ENCODE results near the gene MOXD1.

Gene MOXD1

DNA sequence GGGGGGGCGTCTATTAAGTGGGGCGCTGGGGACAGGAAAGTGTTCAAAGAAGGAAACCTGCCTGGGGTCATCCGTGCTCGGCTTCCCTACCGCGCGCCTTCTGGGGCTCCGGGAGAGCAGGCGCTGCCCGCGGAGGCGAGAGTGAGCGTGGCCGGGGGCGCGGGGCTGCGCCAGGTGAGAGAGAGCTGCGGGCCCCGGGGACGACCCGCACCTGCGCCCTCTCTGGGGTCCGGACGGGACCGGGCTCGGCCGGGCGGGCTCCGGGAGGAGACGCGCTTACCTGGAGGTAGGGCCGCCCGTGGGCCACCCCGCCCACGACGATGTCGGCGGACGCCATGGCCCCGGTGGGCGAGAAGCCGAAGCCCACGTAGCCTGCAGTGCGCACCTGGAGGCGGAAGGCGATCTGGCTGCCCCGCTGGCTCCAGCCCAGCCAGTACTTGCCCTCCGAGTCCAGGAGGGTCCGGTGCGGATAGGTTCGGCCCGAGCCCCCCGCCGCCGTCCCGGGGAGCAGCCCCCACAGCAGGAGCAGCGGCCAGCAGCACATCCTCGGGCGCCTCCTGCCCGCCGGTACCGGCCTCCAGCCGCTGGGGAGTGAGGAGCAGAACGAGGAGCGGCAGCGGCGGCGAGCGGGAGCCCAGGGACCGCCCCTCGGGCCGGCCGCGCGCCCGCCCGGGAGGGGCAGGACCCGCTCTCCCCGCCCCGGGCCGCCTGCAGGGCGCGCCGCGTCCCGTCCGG lies at the start of gene MOXD1:
Gene MOXD1, minus strand, starts transcription at position 593 of the 735 bp plus-strand sequence. Its CDS starts 49 bp downstream, at position 544.
- Mint-ChIP-seq H3K4me3 (peak within 1 kb of the TSS; percentile 90), H3K9me3 (peaks cover 3% of the 10 kb centered on the region), H3K4me1 (peaks cover 9% of the 10 kb centered on the region), H3K27me3 (peaks cover 17% of the 10 kb centered on the region), H3K36me3 (no peaks in the 10 kb centered on the region), H3K27ac (no peak within 1 kb of the TSS)
- DNase-seq (ENCODE audit: low spot score in 2 of 2): peak in 1 of 2 donors; percentile 55
- ATAC-seq (ENCODE audit: low read depth): peak; percentile 77

DNA sequence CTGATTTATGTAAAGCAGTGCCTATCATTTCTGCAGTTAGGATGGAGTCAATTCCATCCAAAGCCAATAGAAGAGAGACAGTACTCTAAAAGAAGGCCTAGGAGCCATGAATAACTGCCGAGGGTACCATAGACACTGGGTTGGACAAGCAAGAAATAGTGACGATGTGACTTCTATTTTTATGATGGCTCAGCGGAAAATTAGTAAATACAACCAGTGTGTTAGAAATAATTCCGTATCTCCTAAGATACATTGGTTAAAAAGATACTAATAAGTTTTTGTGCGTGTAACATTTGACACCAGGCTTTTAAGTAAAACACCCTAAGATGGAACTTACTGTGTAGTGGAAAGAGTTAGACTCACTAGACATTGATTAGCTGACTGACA lies 45.6 kb upstream of the MOXD1 start:
- Mint-ChIP-seq H3K27ac (no peak overlapping the region), H3K36me3 (peaks cover 22% of the 10 kb centered on the region), H3K27me3 (no peaks in the 10 kb centered on the region), H3K4me1 (no peaks in the 10 kb centered on the region), H3K9me3 (peaks cover 2% of the 10 kb centered on the region), H3K4me3 (no peak overlapping the region)
- DNase-seq (ENCODE audit: low spot score in 2 of 2) (no peak), ATAC-seq (ENCODE audit: low read depth) (no peak)

DNA sequence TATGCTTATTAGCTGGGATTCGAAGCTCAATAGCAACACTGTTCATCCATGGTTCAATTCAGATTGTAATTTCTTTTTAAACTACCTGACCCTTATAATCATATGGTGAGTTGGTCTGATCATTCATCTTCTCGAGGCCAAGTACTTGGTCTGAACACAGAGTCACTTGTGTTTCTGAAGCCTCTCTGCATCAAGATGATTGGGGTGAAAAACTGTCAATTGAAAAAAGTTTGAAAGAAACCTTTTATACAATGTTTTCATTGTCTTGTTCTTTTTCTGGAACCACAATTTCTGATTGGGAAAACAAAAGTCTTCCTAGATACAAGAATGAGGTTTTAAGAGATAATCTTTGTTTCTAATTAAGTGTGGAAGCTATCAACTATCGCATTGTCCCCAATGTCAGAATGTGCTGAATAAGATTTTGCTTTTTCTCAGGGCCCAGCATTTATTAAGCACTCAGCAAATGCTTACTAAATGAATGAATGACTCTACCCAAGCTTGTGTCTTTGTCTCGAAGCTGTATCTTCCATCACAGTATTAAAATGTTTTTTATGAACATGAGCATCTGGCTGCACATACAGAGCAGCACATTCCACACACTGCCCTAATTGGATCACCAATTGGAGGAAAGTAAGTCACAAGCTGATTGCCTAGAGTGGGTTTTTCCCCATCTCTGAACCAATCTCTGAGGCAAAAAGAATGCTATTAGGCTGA lies 45.0 kb upstream of the MOXD1 start:
- no peaks in the 10 kb centered on the region for H3K27me3 Mint-ChIP-seq
- peaks cover 5% of the 10 kb centered on the region for H3K9me3 Mint-ChIP-seq
- H3K36me3 Mint-ChIP-seq: peaks cover 19% of the 10 kb centered on the region
- ATAC-seq (ENCODE audit: low read depth) (no peak), DNase-seq (ENCODE audit: low spot score in 2 of 2) (no peak)
- H3K27ac Mint-ChIP-seq: no peak overlapping the region
- H3K4me3 Mint-ChIP-seq: no peak overlapping the region
- no peaks in the 10 kb centered on the region for H3K4me1 Mint-ChIP-seq

DNA sequence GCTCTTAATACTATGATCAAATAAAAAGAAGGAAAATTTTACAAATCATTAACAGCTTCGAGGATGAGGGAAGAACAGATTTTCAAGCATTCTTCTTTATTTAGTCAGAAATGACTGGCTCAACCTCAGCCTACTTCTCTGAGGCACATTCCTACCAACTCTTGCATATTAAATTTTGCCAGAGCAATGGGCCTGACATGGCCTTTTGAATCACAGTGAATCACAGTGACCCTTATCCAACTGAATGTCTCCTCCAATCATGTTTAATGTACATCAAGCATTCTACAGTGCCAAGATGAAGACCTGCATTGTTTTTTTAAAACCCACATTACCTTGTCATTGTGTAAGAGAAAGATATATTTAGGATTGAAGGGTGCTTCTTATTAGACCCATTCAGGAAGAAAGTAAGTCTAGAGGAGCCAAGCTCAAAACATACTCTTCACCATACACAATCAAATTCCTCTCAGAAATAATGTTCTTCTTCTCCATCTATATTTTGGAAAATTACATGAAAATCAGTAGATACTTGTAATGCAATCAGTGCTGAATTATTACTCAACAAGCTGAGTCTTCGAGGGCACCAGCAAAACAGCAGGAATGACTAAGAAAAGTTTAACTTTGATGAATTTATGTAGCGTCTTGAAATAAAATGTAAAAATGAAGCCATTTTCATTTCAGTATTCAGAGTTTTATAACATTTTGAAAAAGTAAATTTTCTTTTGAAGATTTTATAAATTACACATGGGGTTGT lies 44.1 kb upstream of the MOXD1 start:
- no peaks in the 10 kb centered on the region for H3K4me1 Mint-ChIP-seq
- DNase-seq (ENCODE audit: low spot score in 2 of 2) (no peak), ATAC-seq (ENCODE audit: low read depth) (no peak)
- no peak overlapping the region for H3K4me3 Mint-ChIP-seq
- H3K36me3 Mint-ChIP-seq: peaks cover 15% of the 10 kb centered on the region
- no peak overlapping the region for H3K27ac Mint-ChIP-seq
- no peaks in the 10 kb centered on the region for H3K27me3 Mint-ChIP-seq
- H3K9me3 Mint-ChIP-seq: peaks cover 3% of the 10 kb centered on the region

DNA sequence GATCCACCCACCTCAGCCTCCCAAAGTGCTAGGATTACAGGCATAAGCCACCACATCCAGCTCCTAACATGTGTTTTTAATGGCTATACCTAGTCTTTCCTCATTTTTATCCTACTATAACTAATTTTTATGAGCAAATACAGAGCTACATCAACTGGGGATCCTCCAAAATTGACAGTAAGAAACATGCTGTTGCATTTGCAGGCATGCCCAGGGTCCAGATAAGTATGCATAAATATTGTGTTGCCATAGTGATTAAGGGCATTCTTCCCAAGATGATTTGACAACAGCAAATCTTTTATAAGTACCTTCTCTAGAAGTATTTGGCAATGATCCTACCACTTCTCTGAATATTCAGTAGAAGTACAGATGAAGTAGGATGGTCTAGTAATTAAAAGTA lies 41.9 kb upstream of the MOXD1 start:
- H3K9me3 Mint-ChIP-seq: peaks cover 3% of the 10 kb centered on the region
- peaks cover 10% of the 10 kb centered on the region for H3K4me1 Mint-ChIP-seq
- DNase-seq (ENCODE audit: low spot score in 2 of 2) (no peak), ATAC-seq (ENCODE audit: low read depth) (no peak)
- H3K4me3 Mint-ChIP-seq: no peak overlapping the region
- H3K27ac Mint-ChIP-seq: peak overlapping the region; percentile 12
- H3K27me3 Mint-ChIP-seq: no peaks in the 10 kb centered on the region
- peaks cover 7% of the 10 kb centered on the region for H3K36me3 Mint-ChIP-seq

DNA sequence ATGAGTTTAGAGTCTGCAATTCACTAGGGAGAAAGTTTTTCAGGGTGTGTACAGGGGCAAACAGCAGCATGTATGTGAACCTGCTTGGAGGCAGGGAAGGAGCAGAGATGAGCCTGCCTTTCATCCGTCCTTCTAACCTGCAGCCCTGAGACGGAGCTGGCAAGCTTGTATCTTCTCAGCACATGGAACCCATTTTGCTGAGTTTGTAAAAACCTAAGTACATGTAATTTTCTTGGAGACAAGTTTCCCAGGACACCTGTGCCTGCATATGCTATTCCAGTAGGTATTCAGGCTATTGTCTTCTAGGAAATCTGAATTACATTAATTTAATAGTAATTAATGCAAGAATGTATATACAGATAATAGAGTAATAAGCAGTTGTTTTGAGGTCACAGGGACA lies 28.8 kb upstream of the MOXD1 start:
- Mint-ChIP-seq H3K27ac (no peak overlapping the region), H3K27me3 (peaks cover 6% of the 10 kb centered on the region), H3K4me1 (peaks cover 2% of the 10 kb centered on the region), H3K4me3 (no peak overlapping the region), H3K36me3 (peaks cover 2% of the 10 kb centered on the region), H3K9me3 (peaks cover 2% of the 10 kb centered on the region)
- no peak for ATAC-seq (ENCODE audit: low read depth)
- DNase-seq (ENCODE audit: low spot score in 2 of 2): no peak

DNA sequence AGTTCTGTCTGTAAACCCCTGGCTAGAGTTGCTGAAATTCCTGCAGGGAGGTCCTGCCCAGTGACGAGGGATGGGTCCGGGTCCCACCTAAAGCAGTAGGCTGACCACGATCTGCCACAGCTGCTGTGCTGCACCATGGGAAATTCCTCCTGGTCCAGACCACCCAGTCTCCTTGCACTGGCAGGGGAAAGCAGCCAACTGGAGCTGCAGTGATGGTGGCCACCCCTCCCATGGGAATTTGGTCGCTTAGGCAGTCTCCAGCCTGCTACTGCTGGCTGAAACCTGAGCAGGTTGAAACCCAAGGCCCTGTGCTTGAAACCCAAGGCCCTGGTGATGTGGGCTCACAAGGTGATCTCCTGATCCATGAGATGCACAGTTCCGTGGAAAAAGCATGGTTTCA lies 23.9 kb upstream of the MOXD1 start:
- ATAC-seq (ENCODE audit: low read depth) (no peak), DNase-seq (ENCODE audit: low spot score in 2 of 2) (no peak)
- H3K4me3 Mint-ChIP-seq: no peak overlapping the region
- H3K9me3 Mint-ChIP-seq: peaks cover 14% of the 10 kb centered on the region
- no peaks in the 10 kb centered on the region for H3K4me1 Mint-ChIP-seq
- no peak overlapping the region for H3K27ac Mint-ChIP-seq
- peaks cover 4% of the 10 kb centered on the region for H3K27me3 Mint-ChIP-seq
- peaks cover 8% of the 10 kb centered on the region for H3K36me3 Mint-ChIP-seq

DNA sequence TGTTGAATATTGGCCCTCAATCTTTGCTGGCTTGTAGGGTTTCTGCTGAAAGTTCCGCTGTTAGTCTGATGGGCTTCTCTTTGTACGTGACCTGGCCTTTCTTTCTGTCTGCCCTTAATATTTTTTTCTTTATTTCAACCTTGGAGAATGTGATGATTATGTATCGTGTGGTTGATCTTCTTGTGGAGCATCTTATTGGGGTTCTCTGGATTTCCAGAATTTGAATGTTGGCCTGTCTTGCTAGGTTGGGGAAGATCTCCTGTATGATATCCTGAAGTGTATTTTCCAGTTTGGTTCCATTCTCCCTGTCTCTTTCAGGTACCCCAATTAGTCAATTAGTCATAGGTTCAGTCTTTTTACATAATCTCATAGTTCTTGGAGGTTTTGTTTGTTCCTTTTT lies 22.6 kb upstream of the MOXD1 start:
- ATAC-seq (ENCODE audit: low read depth) (no peak), DNase-seq (ENCODE audit: low spot score in 2 of 2) (no peak)
- H3K36me3 Mint-ChIP-seq: peaks cover 8% of the 10 kb centered on the region
- peaks cover 17% of the 10 kb centered on the region for H3K9me3 Mint-ChIP-seq
- H3K4me1 Mint-ChIP-seq: no peaks in the 10 kb centered on the region
- no peak overlapping the region for H3K27ac Mint-ChIP-seq
- H3K4me3 Mint-ChIP-seq: no peak overlapping the region
- peaks cover 4% of the 10 kb centered on the region for H3K27me3 Mint-ChIP-seq

DNA sequence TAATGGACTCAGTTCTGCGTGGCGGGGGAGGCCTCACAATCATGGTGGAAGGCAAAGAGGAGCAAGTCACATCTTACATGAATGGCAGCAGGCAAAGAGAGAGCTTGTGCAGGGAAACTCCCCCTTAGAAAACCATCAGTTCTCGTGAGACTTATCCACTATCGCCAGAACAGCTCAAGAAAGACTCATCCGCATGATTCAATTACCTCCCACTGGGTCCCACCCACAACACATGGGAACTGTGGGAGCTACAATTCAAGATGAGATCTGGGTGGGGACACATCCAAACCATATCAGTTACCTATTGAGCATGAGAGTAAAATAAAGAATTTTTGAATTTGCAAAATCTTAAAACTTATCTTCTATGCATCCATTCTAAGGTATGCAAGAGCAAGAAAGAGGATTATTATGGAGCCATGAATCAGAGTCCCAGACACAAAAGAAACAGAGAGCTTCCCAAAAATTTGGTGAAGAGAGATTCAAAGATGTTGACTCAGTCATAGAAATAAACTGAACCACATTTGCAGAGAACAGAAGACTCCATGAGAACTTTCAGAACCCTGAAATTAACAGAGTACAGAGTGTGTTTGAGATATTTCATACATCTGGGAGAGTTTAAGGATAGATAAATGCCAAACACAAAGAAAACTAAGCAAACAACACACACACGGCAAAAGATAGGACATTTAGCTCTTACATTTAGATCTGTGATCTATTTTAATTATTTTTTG lies 17.1 kb upstream of the MOXD1 start:
- DNase-seq (ENCODE audit: low spot score in 2 of 2): no peak
- H3K9me3 Mint-ChIP-seq: peaks cover 17% of the 10 kb centered on the region
- no peak overlapping the region for H3K27ac Mint-ChIP-seq
- peaks cover 3% of the 10 kb centered on the region for H3K4me1 Mint-ChIP-seq
- peaks cover 9% of the 10 kb centered on the region for H3K36me3 Mint-ChIP-seq
- H3K27me3 Mint-ChIP-seq: peaks cover 6% of the 10 kb centered on the region
- ATAC-seq (ENCODE audit: low read depth): no peak
- no peak overlapping the region for H3K4me3 Mint-ChIP-seq

DNA sequence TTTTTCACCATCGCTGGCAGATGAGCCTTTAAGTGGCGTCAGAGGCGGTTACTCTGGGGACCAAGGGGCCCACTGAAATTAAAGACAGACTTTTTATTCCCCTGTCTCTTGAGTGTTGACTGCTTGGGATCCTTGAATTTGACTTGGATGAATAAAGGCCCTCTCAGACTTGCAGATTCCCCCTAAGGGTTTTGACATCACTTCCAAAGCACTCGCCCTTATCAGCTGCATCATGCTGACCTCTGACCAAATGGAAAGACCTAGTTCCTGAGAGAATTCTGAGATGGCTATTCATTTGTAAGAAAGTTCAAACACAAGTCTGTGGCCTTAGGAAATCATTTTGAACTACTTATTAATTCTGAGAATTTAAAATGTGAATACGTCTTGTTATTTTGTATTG lies 13.5 kb upstream of the MOXD1 start:
- ATAC-seq (ENCODE audit: low read depth) (no peak), DNase-seq (ENCODE audit: low spot score in 2 of 2) (no peak)
- Mint-ChIP-seq H3K4me1 (peaks cover 5% of the 10 kb centered on the region), H3K36me3 (peaks cover 4% of the 10 kb centered on the region), H3K27me3 (peaks cover 11% of the 10 kb centered on the region), H3K27ac (no peak overlapping the region), H3K4me3 (no peak overlapping the region), H3K9me3 (peaks cover 8% of the 10 kb centered on the region)

DNA sequence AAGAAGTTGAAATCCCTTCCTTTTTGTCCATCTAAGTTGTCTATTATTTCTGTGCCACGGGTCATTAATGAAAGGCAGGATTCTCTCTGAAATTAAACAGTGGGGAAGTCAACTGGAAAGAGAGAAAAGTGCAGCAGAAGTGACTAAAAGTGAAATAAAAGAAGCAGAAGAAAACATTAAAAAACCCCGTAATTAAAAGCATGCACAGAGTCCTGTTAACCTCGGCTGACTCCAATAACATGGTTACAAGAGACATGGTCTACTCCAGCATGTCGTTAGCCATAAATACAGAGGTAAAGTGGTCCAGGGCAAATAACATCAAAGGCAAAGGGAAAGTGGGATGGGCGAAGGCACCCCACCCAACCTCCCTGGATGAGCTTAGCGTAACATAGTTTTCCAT lies 13.0 kb upstream of the MOXD1 start:
- peaks cover 5% of the 10 kb centered on the region for H3K4me1 Mint-ChIP-seq
- H3K36me3 Mint-ChIP-seq: peaks cover 4% of the 10 kb centered on the region
- no peak overlapping the region for H3K4me3 Mint-ChIP-seq
- ATAC-seq (ENCODE audit: low read depth): no peak
- H3K27ac Mint-ChIP-seq: no peak overlapping the region
- peaks cover 6% of the 10 kb centered on the region for H3K9me3 Mint-ChIP-seq
- no peak for DNase-seq (ENCODE audit: low spot score in 2 of 2)
- peaks cover 11% of the 10 kb centered on the region for H3K27me3 Mint-ChIP-seq

DNA sequence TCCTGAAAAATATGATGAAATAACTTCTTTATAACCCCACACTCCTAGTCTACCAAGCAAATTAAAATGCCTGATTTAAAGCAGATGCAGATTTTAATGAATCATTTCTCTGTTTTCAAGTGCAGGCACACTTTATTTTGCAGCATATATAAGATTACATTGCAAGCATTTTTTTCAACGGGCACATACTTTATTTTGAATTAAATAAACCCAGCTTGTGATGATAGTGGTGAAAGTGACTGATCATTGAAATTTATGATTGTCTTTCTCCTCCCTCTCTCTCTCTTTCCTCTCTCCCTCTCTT lies 12.2 kb upstream of the MOXD1 start:
- ATAC-seq (ENCODE audit: low read depth) (no peak), DNase-seq (ENCODE audit: low spot score in 2 of 2) (no peak)
- no peak overlapping the region for H3K27ac Mint-ChIP-seq
- no peak overlapping the region for H3K4me3 Mint-ChIP-seq
- H3K4me1 Mint-ChIP-seq: peaks cover 5% of the 10 kb centered on the region
- peaks cover 4% of the 10 kb centered on the region for H3K36me3 Mint-ChIP-seq
- peaks cover 6% of the 10 kb centered on the region for H3K9me3 Mint-ChIP-seq
- peaks cover 11% of the 10 kb centered on the region for H3K27me3 Mint-ChIP-seq

DNA sequence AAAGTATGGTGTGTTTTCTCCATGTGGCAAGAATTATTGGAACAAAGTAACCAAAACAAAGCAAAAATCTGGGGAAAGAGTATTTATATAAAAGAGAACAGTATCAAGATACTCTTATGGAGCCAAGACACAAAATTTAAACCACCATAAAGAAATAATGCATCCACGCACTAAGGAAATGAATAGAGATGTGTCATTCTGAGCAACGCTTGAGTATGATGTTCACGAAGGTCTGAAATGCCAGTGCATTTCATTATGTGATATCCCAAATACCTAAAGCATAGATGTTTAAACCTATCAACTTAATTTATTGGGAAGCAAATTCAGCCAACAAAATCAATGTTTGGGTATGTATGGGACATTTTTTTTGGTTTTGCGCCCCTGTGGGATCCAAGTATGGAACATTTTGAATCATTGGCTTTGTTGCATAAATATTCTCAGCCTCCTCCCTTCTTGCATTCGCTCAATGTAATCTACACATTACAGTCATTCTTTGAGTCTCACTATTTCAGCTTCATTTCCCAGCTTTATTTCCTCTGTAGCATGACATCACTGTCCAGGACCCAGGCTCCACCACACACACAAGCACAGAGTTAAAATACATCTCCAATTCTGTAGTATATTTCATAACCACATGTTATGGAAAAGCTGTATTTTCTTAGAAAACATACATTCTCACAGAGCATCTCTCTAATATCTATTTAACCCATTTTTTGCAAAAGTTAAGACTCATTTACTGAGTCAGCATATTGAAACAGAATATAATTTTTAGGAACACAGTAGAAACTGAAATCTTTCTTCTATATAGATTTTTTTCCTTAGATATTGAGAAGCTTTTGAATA lies 11.6 kb upstream of the MOXD1 start:
- no peak overlapping the region for H3K4me3 Mint-ChIP-seq
- peaks cover 6% of the 10 kb centered on the region for H3K9me3 Mint-ChIP-seq
- no peak overlapping the region for H3K27ac Mint-ChIP-seq
- peaks cover 5% of the 10 kb centered on the region for H3K4me1 Mint-ChIP-seq
- peaks cover 4% of the 10 kb centered on the region for H3K36me3 Mint-ChIP-seq
- no peak for DNase-seq (ENCODE audit: low spot score in 2 of 2)
- no peak for ATAC-seq (ENCODE audit: low read depth)
- peaks cover 11% of the 10 kb centered on the region for H3K27me3 Mint-ChIP-seq

Data from memory B cell (primary cell).